Thoracic aorta (tissue), 2 donors: ENCODE data around the gene GZMA. TPM values are rescaled to one million over a fixed set of nuclear protein-coding genes. Genes with fewer than 3 reads are reported as not detected.
"Not testable (repeated sequence)": the region's sequence is repeated elsewhere in the genome, so short reads cannot be mapped to it uniquely, and the experiment has no call there.

Experiments used
- ATAC-seq: fragments of 150-250 bp; one replicate; pipeline ENCODE4 v1.8.0; 2017; ENCODE audit warnings: low read depth; ENCODE audit not compliant: insufficient number of reproducible peaks, low FRiP score
- DNase-seq: peaks from one replicate; pipeline ENCODE4 v3.0.0-alpha.2; 2020; ENCODE audit warnings: low spot score
- H3K27ac ChIP-seq, 2 donors: fragments of 200-600 bp; sonication (generic); 1 replicate in 1 of 2; 2 replicates in 1 of 2; pipeline ENCODE4 v1.5.1; 2016; ENCODE audit warnings: mild to moderate bottlenecking in 2 of 2, moderate library complexity in 2 of 2
- H3K27me3 ChIP-seq: fragments of 200-600 bp; sonication (generic); replicated peaks from 2 replicates; pipeline ENCODE4 v1.6.0; 2016; ENCODE audit warnings: mild to moderate bottlenecking; ENCODE audit not compliant: insufficient read depth
- H3K36me3 ChIP-seq: fragments of 200-600 bp; sonication (generic); one replicate; pipeline ENCODE4 v1.5.1; 2016
- H3K4me1 ChIP-seq, 2 donors: fragments of 200-600 bp; sonication (generic); 1 replicate in 1 of 2; 2 replicates in 1 of 2; pipeline versions ENCODE4 v1.5.1 to v1.6.0; 2016; ENCODE audit warnings: low read depth in 2 of 2, mild to moderate bottlenecking in 1 of 2; ENCODE audit not compliant: control insufficient read depth in 1 of 2
- H3K4me3 ChIP-seq: fragments of 200-600 bp; sonication (generic); 2 replicates; pipeline ENCODE4 v1.5.1; 2016; ENCODE audit warnings: mild to moderate bottlenecking
- H3K9me3 ChIP-seq: fragments of 200-600 bp; sonication (generic); 2 replicates; pipeline ENCODE4 v1.5.1; 2016
- total RNA-seq, 2 donors: library from RNA; depleted of rRNA; stranded (reverse); fragments of >200 nt; gene quantifications; one replicate each; pipeline versions ENCODE4 v1.1.0 to v1.2.3, GENCODE V29; 2016
- TF ChIP-seq, protein P1 (sequence below): fragments of 200-600 bp; sonication (generic); IDR thresholded peaks from one replicate; pipeline ENCODE4 v1.5.1; 2019; ENCODE audit warnings: antibody characterized with exemption

Gene GZMA
- total RNA-seq, 2 donors from 2014 or later, result 1.1 to 1.6 TPM

DNA sequence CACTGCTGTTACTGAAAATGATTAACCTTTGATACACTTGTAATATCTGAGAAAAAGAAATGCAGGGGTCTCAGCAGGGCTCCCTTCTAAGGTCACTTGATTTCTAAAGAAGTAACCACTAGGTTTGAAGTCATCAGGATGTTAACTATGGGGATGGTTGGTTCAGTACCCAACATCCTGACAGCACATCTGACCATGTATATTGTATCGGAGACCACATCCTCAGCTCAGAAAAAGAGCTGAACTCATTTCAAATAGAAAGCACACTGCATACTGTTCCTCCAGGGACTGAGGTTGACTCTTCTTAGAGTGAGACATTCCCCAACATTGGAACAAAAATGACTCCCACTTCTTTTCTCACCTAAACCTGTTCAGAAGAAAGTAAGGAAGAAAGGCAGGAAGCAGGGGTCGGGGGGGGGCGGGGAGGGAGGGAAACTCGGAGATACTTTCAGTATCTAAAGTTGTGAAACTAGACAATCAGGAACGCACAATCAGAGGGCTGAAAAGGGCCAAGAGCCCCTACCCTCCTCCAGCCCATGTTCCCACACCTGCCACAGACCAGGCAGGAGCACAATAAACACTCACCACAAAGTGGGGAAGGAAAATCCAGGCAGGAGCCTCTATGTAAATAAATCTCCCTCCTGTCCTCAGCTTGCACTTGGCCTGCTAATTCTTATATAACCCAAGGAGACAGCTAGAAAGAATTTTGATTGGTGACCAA is 730 bp upstream of the GZMA start:
- H3K36me3 ChIP-seq, result no peaks in the 10 kb centered on the region
- H3K27ac ChIP-seq, result no peak overlapping the region
- no peaks in the 10 kb centered on the region for H3K9me3 ChIP-seq
- DNase-seq, result no peak
- H3K27me3 ChIP-seq, result no peaks in the 10 kb centered on the region
- TF ChIP-seq, protein P1, sequence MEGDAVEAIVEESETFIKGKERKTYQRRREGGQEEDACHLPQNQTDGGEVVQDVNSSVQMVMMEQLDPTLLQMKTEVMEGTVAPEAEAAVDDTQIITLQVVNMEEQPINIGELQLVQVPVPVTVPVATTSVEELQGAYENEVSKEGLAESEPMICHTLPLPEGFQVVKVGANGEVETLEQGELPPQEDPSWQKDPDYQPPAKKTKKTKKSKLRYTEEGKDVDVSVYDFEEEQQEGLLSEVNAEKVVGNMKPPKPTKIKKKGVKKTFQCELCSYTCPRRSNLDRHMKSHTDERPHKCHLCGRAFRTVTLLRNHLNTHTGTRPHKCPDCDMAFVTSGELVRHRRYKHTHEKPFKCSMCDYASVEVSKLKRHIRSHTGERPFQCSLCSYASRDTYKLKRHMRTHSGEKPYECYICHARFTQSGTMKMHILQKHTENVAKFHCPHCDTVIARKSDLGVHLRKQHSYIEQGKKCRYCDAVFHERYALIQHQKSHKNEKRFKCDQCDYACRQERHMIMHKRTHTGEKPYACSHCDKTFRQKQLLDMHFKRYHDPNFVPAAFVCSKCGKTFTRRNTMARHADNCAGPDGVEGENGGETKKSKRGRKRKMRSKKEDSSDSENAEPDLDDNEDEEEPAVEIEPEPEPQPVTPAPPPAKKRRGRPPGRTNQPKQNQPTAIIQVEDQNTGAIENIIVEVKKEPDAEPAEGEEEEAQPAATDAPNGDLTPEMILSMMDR, result no peak
- ATAC-seq, result no peak
- no peak overlapping the region for H3K4me3 ChIP-seq
- no peaks in the 10 kb centered on the region for H3K4me1 ChIP-seq

DNA sequence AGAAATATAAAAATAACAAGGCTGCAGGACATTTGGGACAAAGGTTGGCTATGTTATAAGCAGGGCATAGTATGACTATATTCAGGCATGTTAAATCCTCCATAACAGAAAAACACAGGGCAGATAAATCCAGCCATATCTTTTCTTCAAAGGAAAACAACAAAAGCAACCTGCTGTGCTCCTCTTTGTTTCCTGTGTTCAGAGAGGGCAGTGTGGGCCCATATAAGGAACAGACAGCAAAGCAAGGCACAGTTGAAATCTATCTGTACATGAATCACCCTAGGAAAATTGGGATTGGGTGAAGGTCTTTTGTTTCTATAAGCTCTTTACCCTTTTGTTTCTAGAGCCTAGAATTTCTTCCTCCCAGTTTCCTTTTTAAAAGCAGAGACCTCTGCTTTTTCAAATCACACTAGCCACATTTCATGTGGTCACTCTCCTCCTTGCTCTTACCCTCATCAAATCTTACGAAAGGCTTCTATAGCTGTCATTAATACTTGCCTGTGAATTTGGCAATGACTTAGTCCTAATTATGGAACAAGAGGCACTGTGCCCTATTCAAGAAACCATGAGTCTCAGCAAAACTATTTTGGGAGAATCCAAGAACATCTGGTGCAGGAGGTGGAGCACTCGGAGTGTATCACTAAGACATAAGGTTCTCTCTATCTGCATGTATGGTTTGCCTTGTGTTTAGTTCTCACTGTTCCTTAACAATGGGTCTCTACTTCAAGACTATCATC is 1.8 kb downstream of the GZMA start:
- DNase-seq, result no peak
- Histone ChIP-seq H3K4me3 (no peak overlapping the region), H3K4me1 (no peaks in the 10 kb centered on the region), H3K27ac (no peak overlapping the region), H3K36me3 (no peaks in the 10 kb centered on the region), H3K27me3 (no peaks in the 10 kb centered on the region), H3K9me3 (no peaks in the 10 kb centered on the region)
- TF ChIP-seq, protein P1, result no peak
- ATAC-seq, result no peak

DNA sequence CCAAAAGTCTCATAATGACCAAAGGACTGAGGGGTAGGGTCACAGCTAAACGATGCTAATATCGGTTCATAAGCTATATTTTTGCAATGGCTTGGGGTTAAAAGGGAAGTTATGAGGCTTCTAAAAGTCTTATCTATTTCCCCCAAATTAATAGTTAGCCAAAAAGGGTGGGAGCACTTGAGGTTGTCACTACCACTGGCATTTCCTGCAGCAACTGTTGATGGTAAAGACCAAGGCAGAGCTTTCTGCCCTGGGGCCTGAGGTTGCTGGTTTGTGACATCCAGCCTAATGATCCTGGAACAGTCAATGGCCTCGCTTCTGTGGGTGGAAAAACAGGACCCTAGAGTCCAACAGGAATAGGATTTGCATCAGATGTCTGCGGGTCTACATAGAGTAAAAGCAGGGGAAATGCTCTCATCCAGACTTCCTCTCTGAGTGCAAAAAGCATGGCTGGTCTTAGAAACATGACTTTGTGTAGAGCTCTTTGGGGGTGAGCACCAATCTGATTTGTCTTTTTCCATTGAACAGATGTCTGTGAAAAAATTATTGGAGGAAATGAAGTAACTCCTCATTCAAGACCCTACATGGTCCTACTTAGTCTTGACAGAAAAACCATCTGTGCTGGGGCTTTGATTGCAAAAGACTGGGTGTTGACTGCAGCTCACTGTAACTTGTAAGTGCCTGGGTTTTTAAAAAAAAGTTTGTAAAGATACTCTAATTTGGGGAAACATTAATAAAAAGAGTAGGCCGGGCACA is 2.7 kb downstream of the GZMA start:
- Histone ChIP-seq H3K27me3 (no peaks in the 10 kb centered on the region), H3K36me3 (no peaks in the 10 kb centered on the region), H3K9me3 (no peaks in the 10 kb centered on the region), H3K4me3 (no peak overlapping the region), H3K27ac (no peak overlapping the region), H3K4me1 (no peaks in the 10 kb centered on the region)
- TF ChIP-seq, protein P1, result no peak
- ATAC-seq (no peak), DNase-seq (no peak)

DNA sequence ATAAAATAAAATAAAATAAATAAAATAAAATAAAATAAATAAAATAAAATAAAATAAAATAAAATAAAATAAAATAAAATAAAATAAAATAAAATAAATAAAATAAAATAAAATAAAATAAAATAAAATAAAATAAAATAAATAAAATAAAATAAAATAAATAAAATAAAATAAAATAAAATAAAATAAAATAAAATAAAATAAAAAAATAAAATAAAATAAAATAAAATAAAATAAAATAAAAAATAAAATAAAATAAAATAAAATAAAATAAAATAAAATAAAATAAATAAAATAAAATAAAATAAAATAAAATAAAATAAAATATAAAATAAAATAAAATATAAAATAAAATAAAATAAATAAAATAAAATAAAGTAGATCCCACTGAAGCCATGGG is 3.5 kb downstream of the GZMA start:
- H3K9me3 ChIP-seq, H3K4me3 ChIP-seq, H3K4me1 ChIP-seq, H3K27me3 ChIP-seq, DNase-seq, H3K36me3 ChIP-seq, H3K27ac ChIP-seq, ATAC-seq: not testable (repeated sequence)

DNA sequence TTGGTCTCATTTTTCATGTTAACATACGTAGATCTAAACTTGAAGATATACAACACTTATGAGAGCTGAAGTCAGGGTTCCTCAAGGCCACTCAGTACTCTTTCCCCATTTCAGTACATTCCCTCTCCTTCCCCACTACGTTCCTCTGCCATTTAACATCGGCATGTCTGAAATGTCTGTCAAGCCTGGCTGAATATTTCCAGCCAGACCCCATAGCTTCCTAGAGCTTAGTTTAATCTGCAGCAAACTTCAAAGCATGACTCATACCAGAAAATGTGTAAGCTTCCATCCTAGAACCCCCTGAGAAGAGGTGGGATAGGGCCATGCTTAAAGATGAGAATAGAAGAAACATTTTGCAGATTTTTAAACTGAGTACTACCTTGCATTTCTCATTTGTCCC is 6.2 kb downstream of the GZMA start:
- DNase-seq (no peak), ATAC-seq (no peak)
- Histone ChIP-seq H3K4me3 (no peak overlapping the region), H3K27ac (no peak overlapping the region), H3K36me3 (no peaks in the 10 kb centered on the region), H3K9me3 (no peaks in the 10 kb centered on the region), H3K27me3 (no peaks in the 10 kb centered on the region), H3K4me1 (no peaks in the 10 kb centered on the region)
- TF ChIP-seq, protein P1, result no peak
